ENCODE measurements around the gene UBE2G1. TPM values are rescaled to one million over a fixed set of nuclear protein-coding genes. Genes with fewer than 3 reads are reported as not detected.

The UBE2G1 gene
- total RNA-seq, 4 donors from 2014 or later, result 26.4 to 54.1 (median 35.7) TPM

DNA sequence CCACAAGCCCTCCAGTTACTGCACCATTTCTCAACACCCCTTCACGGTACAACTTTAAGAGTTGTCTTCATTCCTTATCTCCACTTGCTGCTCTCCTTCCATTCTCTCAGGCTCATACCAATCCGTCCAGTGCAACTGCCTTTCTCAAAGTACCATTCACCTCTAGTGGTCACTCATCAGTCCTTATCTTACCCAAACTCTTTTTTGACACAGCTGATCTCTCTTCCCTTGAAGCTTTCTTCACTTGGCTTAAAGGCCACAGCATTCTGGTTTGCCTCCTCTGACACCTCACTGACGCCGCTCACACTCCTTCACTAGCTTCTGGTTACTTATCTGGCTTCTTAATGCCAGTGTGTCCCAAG, 24.9 kb downstream of the UBE2G1 start:
- no peak for DNase-seq
- H3K4me1 ChIP-seq, result peaks cover 0 to 10% (median 4%) of the 10 kb centered on the region in 4 donors
- H3K27me3 ChIP-seq, result no peaks in the 10 kb centered on the region
- no peaks in the 10 kb centered on the region for H3K36me3 ChIP-seq
- TF ChIP-seq, protein P1, sequence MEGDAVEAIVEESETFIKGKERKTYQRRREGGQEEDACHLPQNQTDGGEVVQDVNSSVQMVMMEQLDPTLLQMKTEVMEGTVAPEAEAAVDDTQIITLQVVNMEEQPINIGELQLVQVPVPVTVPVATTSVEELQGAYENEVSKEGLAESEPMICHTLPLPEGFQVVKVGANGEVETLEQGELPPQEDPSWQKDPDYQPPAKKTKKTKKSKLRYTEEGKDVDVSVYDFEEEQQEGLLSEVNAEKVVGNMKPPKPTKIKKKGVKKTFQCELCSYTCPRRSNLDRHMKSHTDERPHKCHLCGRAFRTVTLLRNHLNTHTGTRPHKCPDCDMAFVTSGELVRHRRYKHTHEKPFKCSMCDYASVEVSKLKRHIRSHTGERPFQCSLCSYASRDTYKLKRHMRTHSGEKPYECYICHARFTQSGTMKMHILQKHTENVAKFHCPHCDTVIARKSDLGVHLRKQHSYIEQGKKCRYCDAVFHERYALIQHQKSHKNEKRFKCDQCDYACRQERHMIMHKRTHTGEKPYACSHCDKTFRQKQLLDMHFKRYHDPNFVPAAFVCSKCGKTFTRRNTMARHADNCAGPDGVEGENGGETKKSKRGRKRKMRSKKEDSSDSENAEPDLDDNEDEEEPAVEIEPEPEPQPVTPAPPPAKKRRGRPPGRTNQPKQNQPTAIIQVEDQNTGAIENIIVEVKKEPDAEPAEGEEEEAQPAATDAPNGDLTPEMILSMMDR (IDR thresholded peaks at IDR 0.05), result no peak
- no peak for TF ChIP-seq POLR2A (IDR thresholded peaks at IDR 0.05)
- no peak overlapping the region for H3K4me3 ChIP-seq
- no peaks in the 10 kb centered on the region for H3K9me3 ChIP-seq
- no peak overlapping the region for H3K27ac ChIP-seq

DNA sequence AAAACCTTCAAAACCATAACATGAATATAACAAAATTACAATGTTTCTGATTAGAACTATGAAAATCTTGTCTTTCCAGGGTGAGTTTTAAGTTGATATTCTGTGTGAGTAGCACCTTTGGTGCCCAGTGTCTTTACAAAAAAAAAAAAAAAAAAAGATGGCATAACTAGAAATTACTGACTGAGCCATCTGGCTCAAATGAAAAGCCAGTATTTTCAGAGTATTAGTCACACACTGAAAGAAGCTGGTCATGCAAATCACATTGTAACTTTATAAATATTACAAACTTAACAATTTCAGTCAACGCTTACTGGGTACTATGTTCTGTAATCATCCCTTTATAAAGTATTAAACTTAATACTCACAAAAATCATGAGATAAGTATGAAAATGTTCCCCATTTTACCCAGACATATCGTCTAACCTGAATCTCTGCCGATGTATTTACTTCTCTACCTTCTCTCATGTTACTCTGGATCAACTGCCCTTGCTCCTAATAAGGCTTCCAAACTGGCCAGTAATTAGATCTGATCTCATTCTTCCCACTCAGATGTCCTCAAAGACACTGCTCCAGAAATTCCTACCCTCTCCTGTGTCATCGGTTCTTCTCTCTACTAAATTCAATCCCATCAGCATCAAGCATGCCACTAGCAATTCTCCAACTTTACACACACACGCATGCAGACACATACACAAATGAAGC, 25.4 kb downstream of the UBE2G1 start:
- Histone ChIP-seq H3K4me1 (peaks cover 0 to 10% (median 4%) of the 10 kb centered on the region in 4 donors), H3K36me3 (no peaks in the 10 kb centered on the region)

DNA sequence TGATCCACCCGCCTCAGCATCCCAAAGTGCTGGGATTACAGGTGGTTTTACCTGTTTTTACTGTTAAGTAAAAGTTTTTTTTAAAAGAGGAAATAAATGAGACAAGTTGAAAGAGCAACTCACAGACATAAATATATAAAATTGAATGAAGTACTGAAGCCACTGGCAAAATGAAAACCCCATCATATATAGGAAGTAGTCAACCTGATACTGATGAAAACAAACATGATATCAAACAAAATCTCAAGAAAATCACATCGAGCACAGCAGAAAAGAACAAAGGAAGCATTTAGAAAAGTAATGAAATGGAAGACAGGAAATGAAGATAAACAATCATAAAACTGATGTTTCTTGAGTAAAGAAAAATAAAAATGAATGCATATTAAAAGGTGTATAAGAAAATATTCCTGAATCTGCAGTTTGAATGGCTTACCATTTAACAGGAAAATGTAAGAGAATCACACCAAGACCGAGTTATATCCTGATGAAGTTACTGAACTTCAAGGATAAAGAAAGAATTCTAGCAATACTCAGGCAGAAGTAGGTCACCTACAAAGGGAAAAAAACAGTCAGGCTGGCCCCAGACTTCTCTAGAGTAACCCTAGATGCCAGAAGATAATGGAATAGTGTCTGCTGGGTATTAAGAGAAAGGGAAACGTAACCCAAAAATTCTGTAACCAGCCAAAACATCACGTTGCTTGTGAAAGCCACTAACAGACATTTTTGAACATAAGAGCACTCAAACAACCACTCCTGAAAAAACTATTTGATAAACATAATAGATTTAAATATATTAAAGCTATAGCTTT, 31.5 kb downstream of the UBE2G1 start:
- peaks cover 0 to 2% (median 0%) of the 10 kb centered on the region in 4 donors for H3K4me1 ChIP-seq
- no peak for TF ChIP-seq POLR2A (IDR thresholded peaks at IDR 0.05)
- no peak for DNase-seq

More for the DNA sequence above, 25.4 kb downstream of the UBE2G1 start:
- DNase-seq, result no peak
- H3K27ac ChIP-seq, result no peak overlapping the region
- H3K4me3 ChIP-seq, result no peak overlapping the region
- TF ChIP-seq, protein P1 (IDR thresholded peaks at IDR 0.05), result no peak
- no peak for TF ChIP-seq POLR2A (IDR thresholded peaks at IDR 0.05)
- H3K27me3 ChIP-seq, result no peaks in the 10 kb centered on the region
- no peaks in the 10 kb centered on the region for H3K9me3 ChIP-seq

DNA sequence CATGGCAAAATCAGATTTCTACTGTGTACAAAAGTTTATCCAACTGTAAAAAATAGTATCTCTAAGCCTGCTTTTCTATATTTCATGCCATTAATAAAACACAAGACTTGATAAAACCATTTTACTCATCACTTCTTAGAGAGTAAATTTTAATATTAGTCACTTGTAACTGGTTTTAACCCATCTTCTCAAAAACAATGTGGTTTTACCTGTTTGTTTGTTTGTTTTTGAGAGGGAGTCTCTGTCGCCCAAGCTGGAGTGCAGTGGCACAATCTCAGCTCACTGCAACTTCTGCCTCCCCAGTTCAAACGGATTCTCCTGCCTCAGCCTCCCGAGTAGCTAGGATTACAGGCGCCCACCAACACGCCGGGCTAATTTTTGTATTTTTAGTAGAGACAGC, 32.1 kb downstream of the UBE2G1 start:
- Histone ChIP-seq H3K4me3 (no peak overlapping the region), H3K4me1 (peaks cover 0 to 5% (median 0%) of the 10 kb centered on the region in 4 donors), H3K9me3 (no peaks in the 10 kb centered on the region), H3K27me3 (no peaks in the 10 kb centered on the region), H3K36me3 (no peaks in the 10 kb centered on the region), H3K27ac (no peak overlapping the region)
- DNase-seq, result no peak
- TF ChIP-seq, protein P1 (IDR thresholded peaks at IDR 0.05), result no peak
- TF ChIP-seq POLR2A (IDR thresholded peaks at IDR 0.05), result no peak

More for the DNA sequence above, 31.5 kb downstream of the UBE2G1 start:
- H3K36me3 ChIP-seq, result no peaks in the 10 kb centered on the region
- H3K9me3 ChIP-seq, result no peaks in the 10 kb centered on the region
- H3K27me3 ChIP-seq, result no peaks in the 10 kb centered on the region
- no peak overlapping the region for H3K27ac ChIP-seq
- H3K4me3 ChIP-seq, result no peak overlapping the region

DNA sequence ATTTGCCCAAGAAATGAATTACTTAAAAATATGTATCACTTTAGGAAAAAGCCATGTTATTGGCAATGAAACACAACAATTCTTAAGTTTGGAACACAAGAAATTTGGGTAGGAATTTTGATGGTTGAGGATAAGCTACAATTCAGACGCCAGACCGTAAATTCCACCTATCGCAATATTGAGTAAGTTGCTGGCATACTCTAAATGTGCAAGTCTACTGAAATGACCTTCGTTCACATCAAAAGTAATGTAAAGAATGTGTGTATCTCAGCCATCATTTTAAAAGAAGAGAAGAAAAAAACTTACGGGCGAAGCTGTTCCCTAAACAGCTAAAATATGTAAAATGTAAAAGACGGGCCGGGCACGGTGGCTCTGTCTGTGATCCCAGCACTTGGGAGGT, 33.4 kb downstream of the UBE2G1 start:
- H3K36me3 ChIP-seq, result no peaks in the 10 kb centered on the region
- no peak for TF ChIP-seq POLR2A (IDR thresholded peaks at IDR 0.05)
- TF ChIP-seq, protein P1 (IDR thresholded peaks at IDR 0.05), result no peak
- H3K9me3 ChIP-seq, result no peaks in the 10 kb centered on the region
- H3K4me1 ChIP-seq, result peaks cover 0 to 5% (median 0%) of the 10 kb centered on the region in 4 donors
- no peaks in the 10 kb centered on the region for H3K27me3 ChIP-seq
- H3K4me3 ChIP-seq, result no peak overlapping the region
- no peak overlapping the region for H3K27ac ChIP-seq
- DNase-seq, result no peak

Data from Peyer's patch (tissue), 4 donors.